Inflammatory macrophage treated with lipopolysaccharide for 1 hour (primary cell): ENCODE data around the gene SGMS1.
"Not testable (repeated sequence)": the region's sequence is repeated elsewhere in the genome, so short reads cannot be mapped to it uniquely, and the experiment has no call there.

Experiments used
- DNase-seq, 2 donors: peaks; one replicate each; pipeline ENCODE4 v3.0.0-alpha.2; 2020 to 2022

Gene SGMS1

DNA sequence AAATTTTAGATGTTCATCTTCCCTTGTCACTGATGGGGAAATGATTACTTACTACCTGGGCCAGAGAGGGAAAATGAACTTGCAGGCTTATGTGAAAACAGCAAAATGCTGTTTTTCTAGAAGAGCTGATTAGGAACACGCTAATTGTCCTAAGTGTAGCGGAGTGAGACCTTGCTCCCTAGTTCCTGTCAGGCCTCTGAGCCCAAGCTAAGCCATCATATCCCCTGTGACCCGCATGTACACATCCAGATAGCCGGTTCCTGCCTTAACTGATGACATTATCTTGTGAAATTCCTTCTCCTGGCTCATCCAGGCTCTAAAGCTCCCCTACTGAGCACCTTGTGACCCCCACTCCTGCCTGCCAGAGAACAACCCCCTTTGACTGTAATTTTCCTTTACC is 120.6 kb downstream of the SGMS1 start:
- DNase-seq, result not testable (repeated sequence)

- DNase-seq, result no peak
These were observed 121.8 kb downstream of the SGMS1 start for GRCh38 chr10:50501924-50502452.

GRCh38 chr10:50501478-50501877 is 122.3 kb downstream of the SGMS1 start:
- no peak for DNase-seq

- no peak for DNase-seq
These were observed 125.3 kb downstream of the SGMS1 start for GRCh38 chr10:50498465-50498864.

GRCh38 chr10:50497758-50498157 is 126.0 kb downstream of the SGMS1 start:
- no peak for DNase-seq

DNA sequence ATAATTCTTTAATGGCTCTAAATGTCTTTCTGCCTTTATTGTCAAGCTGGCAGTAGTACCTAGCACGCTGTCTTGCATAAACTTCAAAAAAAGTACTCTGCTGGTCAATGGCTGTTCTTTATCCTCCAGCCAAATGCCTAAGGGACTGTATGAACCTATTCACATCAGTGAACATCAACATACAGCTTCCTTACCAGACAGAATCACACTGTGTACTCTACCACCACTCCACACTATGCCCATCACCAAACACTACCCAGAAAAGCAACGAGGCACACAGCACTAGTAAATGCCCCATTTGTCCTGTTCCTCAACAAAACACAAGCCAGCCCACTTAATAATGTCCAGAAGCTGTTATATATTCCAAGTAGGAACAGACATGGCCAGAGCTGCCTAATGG is 127.5 kb downstream of the SGMS1 start:
- no peak for DNase-seq

- no peak for DNase-seq
These were observed 133.5 kb downstream of the SGMS1 start for GRCh38 chr10:50490241-50490640.

GRCh38 chr10:50484550-50484949 is 139.2 kb downstream of the SGMS1 start:
- DNase-seq, result not testable (repeated sequence)

- no peak for DNase-seq
These were observed 143.4 kb downstream of the SGMS1 start for GRCh38 chr10:50480054-50481007.

DNA sequence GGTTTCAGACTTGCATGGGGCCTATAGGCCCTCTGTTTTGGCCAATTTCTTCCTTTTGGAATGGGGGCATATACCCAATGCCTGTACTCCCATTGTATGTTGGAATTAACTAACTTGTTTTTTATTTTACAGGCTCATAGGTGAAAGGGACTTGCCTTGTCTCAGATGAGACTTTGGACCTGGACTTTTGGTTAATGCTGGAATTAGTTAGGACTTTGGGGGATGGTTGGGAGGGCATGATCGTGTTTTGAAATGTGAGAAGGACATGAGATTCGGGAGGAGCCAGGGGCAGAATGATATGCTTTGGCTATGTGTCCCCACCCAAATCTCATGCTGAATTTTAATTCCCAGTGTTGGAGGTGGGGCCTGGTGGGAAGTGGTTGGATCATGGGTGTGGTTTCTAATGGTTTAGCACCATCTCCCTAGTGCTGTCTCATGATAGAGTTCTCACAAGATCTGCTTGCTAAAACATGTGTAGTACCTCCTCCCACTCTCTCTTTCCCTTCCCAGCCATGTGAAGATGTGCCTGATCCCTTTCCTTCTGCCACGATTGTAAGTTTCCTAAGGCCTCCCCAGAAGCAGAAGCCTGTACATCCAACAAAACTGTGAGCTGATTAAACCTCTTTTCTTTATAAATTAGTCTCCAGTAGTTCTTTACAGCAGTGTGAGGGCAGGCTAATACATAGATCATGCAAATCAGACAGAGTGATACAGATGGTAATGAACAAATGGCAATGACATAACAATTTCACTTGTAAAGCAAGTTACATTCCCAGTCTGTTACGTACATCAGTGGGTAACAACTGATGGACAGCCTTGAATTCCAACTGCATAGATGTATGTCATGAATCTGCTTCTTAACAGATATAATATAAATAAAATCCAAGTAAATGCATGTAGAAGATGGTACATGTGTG is 146.2 kb downstream of the SGMS1 start:
- no peak for DNase-seq

DNA sequence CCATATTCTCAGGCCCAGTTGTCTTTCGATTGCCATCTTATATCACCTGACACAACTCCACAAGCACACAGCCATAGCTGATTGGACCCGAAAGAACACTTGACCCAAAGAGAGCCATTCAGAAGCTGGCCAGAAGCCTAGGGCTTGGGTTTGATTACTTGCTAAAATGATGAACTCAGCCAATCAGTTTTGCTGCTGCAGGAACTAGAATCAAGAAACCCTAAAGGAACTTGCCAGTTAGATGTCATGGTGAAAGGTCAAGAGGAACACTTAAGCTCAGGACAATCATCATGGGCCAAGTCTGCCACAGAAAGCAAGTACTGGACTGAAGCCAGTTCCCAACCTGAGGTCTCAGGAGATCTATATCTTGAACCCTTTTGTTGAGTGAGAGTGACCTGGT is 150.0 kb downstream of the SGMS1 start:
- no peak for DNase-seq

DNA sequence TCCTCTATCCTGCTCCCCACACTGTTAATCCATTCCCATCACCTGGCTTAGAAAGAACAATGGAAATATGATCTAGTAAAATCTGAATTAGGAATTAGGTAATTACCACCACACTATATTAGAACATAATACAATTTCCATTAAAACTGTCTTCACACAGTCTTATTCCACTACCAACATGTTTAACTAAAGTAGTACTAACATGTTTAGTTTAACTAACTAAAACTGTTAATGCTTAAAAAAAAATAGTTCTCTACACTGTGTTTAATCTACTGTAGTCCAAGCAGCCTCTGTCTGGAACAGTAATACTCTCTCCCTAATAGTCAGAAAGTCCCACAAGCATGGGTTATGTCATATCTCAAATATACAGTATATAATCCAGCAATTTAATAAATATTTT is 150.8 kb downstream of the SGMS1 start:
- DNase-seq, result no peak

GRCh38 chr10:50471583-50471975 is 152.2 kb downstream of the SGMS1 start:
- no peak for DNase-seq

DNA sequence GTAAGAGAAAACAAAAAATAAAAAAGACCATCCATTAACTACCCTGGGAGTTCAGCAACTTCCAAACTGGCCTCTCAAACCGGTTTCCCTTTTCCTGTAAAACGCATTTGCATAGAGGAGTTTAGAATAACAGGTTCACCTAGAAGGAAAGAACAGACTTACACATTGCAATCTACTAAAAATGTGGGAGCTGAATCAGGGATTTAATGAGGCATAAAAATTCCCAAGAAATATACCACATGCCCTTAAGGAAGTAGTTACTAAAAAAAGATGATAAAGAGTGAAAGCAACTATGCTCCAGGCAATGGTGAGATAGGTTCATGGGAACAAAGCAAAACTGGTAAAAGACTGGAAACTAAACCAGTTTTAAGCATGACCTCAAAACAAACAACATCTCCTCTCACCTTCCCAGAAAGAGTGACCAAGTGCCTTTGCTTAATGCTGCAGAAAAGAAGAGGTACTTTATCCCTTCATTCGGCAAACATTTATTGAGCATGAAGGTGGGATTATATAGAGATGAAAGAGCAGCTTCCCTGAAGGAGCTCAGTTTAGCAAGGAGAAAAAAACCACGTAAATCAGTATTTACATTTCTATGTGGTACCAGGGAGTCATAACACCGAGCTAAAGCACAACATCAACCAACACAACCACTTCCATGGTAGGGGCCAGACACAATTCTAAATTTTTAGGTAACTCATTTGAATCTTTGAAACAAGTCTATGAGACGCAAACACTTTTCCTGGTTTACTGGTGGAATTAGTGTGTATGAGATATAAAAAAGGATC is 152.8 kb downstream of the SGMS1 start:
- DNase-seq, result no peak

GRCh38 chr10:50470345-50470744 is 153.4 kb downstream of the SGMS1 start:
- no peak for DNase-seq

GRCh38 chr10:50469778-50470193 is 154.0 kb downstream of the SGMS1 start:
- DNase-seq, result peak in 1 of 2 donors; percentile 18

DNA sequence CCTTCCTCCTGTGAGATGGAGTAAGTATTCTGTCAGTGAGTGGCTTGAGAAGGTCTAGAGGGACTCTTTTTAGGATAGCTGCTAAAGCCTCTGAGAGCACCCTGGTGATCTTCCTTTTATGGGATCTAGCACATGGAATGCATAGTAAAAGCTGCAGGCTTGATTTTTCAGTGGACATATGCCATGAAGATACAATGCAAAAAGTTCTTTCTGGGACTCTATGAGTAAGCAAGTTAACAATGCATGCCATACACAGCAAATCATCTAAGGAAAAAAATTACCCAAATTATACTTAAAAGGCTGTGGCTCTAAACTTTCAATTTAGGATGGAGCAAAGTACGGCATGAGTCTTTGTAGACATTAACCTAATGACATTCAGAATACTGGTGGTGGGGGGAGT is 154.5 kb downstream of the SGMS1 start:
- no peak for DNase-seq

GRCh38 chr10:50467209-50467608 is 156.5 kb downstream of the SGMS1 start:
- no peak for DNase-seq

DNA sequence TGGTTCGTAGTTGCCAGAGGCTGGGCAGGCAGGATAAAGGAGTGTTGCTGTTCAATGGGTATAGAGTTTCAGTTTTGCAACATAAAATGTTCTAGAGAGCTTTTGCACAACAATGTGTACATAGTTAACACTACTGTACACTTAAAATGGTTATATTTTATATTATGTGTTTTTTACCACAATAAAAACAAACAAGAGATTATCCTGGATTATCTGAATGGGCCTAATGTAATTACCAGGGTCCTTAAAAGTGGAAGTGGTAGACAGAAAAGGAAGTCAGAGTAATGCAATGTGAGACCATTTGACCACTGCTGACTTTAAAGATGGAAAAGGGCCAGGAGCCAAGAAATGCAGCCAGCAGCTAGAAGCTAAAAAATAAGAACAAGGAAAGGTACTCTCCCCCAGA is 159.7 kb downstream of the SGMS1 start:
- peak; percentile 48 to 49 for DNase-seq

GRCh38 chr10:50461834-50462233 is 161.9 kb downstream of the SGMS1 start:
- DNase-seq, result no peak

- DNase-seq, result no peak
These were observed 162.6 kb downstream of the SGMS1 start for GRCh38 chr10:50461123-50461522.

GRCh38 chr10:50456719-50457118 is 167.0 kb downstream of the SGMS1 start:
- peak; percentile 59 to 73 for DNase-seq

GRCh38 chr10:50453940-50454339 is 169.8 kb downstream of the SGMS1 start:
- no peak for DNase-seq
